Esophagus muscularis mucosa (tissue), 4 donors: Measurements from ENCODE around the gene ULK3. TPM values are rescaled to one million over a fixed set of nuclear protein-coding genes. Genes with fewer than 3 reads are reported as not detected.

Source experiments
- DNase-seq: peaks from one replicate; pipeline ENCODE4 v3.0.0-alpha.2; 2017; ENCODE audit errors: extremely low spot score
- H3K27ac ChIP-seq, 4 donors: fragments of 200-600 bp; sonication (generic); replicated peaks in 1 of 4; 1 replicate in 3 of 4; 2 replicates in 1 of 4; pipeline ENCODE4 v1.5.1; 2016 to 2019; ENCODE audit warnings: mild to moderate bottlenecking in 1 of 4
- H3K27me3 ChIP-seq, 4 donors: fragments of 200-600 bp; sonication (generic); one replicate each; pipeline versions ENCODE4 v1.5.1 to v1.6.0; 2016 to 2019
- H3K36me3 ChIP-seq, 4 donors: fragments of 200-600 bp; sonication (generic); one replicate each; pipeline ENCODE4 v1.5.1; 2016 to 2019
- H3K4me1 ChIP-seq, 4 donors: fragments of 200-600 bp; sonication (generic); one replicate each; pipeline ENCODE4 v1.5.1; 2016 to 2019
- H3K4me3 ChIP-seq, 4 donors: fragments of 200-600 bp; sonication (generic); 1 replicate in 2 of 4; 2 replicates in 2 of 4; pipeline ENCODE4 v1.5.1; 2016 to 2019; ENCODE audit warnings: mild to moderate bottlenecking in 4 of 4, moderate library complexity in 1 of 4
- H3K9me3 ChIP-seq, 4 donors: fragments of 200-600 bp; sonication (generic); 1 replicate in 3 of 4; 2 replicates in 1 of 4; pipeline ENCODE4 v1.5.1; 2016 to 2019
- EP300 ChIP-seq: sonication (generic); formaldehyde crosslinking; IDR thresholded peaks from one replicate; pipeline ENCODE4 v1.6.1; 2017; ENCODE audit warnings: antibody characterized with exemption
- POLR2A ChIP-seq: fragments of 450-650 bp; IDR thresholded peaks from one replicate; pipeline ENCODE4 v1.6.1; 2017; ENCODE audit warnings: antibody characterized with exemption, moderate library complexity, mild to moderate bottlenecking, low read depth
- POLR2AphosphoS5 ChIP-seq, 2 donors: sonication (generic); formaldehyde crosslinking; IDR thresholded peaks; one replicate each; pipeline ENCODE4 v1.6.1; 2017; ENCODE audit warnings: antibody characterized with exemption in 2 of 2
- WGBS: methylation state at CpG from one replicate; pipeline ENCODE4 v1.1.5; 2018; 5-methylcytosine and 5-hydroxymethylcytosine counted together
- intact Hi-C: fragments of 100-400 bp; cut with DNase I; formaldehyde crosslinking; loops from one replicate; pipeline ENCODE4 v1.15.1; 2023
- total RNA-seq, 4 donors: library from RNA; depleted of rRNA; stranded (reverse); fragments of >200 nt; gene quantifications; one replicate each; pipeline versions ENCODE4 v1.1.0 to v1.2.1, GENCODE V29; 2016
- TF ChIP-seq, protein P1 (sequence below), 3 experiments: fragments of 200-600 bp in 2 of 3; fragments of 450-650 bp in 1 of 3; sonication (generic) in 2 of 3; IDR thresholded peaks; one replicate each; pipeline ENCODE4 v1.5.1; 2017 to 2019; ENCODE audit warnings: antibody characterized with exemption in 3 of 3, mild to moderate bottlenecking in 2 of 3, moderate library complexity in 1 of 3

ULK3 gene
- total RNA-seq, 4 donors from 2014 or later, result 24.5 to 49.2 (median 35.4) TPM

DNA sequence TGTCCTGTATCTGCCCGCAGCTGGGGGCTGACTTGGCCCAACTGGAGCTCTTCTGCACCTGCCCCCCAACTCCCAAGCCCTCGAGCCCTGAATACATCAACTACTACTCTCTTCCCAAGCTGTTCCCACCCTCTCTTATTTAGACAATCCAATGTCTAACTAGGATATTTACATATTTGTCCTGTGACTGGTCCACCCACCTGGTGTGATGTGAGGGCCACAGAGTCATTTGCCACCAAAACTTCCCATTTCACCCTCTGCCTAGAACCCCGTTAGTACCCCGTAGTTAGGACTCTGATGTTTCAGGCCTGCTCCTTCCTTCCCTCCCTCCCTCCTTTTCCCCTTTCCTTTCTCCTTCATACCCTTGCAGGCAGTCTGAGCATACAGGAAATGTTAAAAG lies 10.1 kb downstream of the ULK3 start:
- TF ChIP-seq POLR2A, result no peak
- no peak for TF ChIP-seq EP300
- TF ChIP-seq, protein P1, sequence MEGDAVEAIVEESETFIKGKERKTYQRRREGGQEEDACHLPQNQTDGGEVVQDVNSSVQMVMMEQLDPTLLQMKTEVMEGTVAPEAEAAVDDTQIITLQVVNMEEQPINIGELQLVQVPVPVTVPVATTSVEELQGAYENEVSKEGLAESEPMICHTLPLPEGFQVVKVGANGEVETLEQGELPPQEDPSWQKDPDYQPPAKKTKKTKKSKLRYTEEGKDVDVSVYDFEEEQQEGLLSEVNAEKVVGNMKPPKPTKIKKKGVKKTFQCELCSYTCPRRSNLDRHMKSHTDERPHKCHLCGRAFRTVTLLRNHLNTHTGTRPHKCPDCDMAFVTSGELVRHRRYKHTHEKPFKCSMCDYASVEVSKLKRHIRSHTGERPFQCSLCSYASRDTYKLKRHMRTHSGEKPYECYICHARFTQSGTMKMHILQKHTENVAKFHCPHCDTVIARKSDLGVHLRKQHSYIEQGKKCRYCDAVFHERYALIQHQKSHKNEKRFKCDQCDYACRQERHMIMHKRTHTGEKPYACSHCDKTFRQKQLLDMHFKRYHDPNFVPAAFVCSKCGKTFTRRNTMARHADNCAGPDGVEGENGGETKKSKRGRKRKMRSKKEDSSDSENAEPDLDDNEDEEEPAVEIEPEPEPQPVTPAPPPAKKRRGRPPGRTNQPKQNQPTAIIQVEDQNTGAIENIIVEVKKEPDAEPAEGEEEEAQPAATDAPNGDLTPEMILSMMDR (IDR thresholded peaks at IDR 0.05), result no peak
- TF ChIP-seq POLR2AphosphoS5 (IDR thresholded peaks at IDR 0.05), result no peak
- H3K9me3 ChIP-seq, result no peaks in the 10 kb centered on the region
- intact Hi-C loops, result no loop called here
- DNase-seq, result no peak
- peaks cover 0 to 10% (median under 1%) of the 10 kb centered on the region in 4 donors for H3K27me3 ChIP-seq
- 66% methylated on average over 4 of the region's 4 CpGs for WGBS
- H3K27ac ChIP-seq, result no peak overlapping the region
- H3K4me1 ChIP-seq, result peaks cover 0 to 10% (median 2%) of the 10 kb centered on the region in 4 donors
- peaks cover 4 to 23% (median 20%) of the 10 kb centered on the region in 4 donors for H3K36me3 ChIP-seq
- H3K4me3 ChIP-seq, result no peak overlapping the region

DNA sequence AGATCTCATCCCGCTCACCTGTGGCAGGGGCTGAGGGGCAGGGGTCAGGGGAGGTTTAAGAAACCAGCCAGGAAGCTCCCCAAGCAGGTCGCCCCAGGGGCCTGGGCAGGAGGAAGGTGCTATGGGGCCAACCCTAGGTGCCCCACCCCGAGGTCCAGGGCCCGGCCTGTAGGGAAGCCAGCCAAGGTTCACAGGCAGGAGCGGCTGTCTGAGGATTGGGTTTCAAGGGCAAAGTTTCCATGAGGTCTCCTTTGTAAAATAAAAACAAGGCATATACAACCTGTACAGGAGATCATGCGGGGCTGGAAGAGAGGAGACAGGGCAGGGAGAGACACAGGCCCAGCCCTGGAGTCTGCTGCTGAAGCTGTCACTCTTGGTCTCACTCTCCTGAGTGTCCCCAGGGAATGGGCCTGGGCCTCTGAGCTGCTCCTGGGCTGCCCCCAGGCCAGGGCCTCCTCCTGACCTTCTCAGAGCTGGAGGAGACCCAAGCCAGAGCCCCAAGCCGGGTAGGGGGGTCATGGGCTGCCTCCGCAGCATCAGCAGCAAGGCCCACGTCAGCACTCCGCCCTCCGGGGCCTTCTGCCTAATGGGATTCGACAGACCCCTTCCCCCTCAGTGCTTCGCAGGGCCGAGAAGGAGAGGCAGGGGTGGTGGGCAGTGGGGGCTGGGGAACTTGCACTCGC lies 11.0 kb downstream of the ULK3 start:
- H3K36me3 ChIP-seq, result peaks cover 1 to 14% (median 13%) of the 10 kb centered on the region in 4 donors
- intact Hi-C loops, result no loop called here
- H3K4me3 ChIP-seq, result no peak overlapping the region
- DNase-seq, result no peak
- no peaks in the 10 kb centered on the region for H3K9me3 ChIP-seq
- TF ChIP-seq, protein P1 (IDR thresholded peaks at IDR 0.05), result no peak
- no peak for TF ChIP-seq POLR2A
- H3K4me1 ChIP-seq, result peaks cover 0 to 10% (median 2%) of the 10 kb centered on the region in 4 donors
- WGBS, result 92% methylated on average over 8 of the region's 15 CpGs
- H3K27ac ChIP-seq, result no peak overlapping the region
- peaks cover 0 to 18% (median 7%) of the 10 kb centered on the region in 4 donors for H3K27me3 ChIP-seq

DNA sequence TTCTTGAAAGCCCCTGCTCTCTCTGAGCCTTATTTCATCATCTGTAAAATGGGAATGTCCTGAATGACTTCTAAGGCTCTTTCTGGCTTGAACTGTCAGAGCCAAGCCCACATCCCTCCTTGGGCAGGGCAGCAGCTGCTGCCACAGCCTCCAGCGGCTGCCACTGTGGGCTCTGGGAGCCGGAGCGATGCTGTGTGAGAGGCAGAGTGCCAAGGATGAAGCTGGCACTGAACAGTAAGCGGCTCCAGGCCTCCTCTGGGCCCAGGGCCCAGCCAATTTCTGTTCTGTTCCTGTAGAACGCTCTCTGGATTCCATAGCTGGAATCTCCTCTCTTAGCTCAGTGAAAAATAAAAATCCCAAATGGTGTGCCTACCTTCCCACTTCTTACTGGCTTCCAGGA lies 12.1 kb downstream of the ULK3 start:
- peaks cover 0 to 29% (median 15%) of the 10 kb centered on the region in 4 donors for H3K27me3 ChIP-seq
- no peak for DNase-seq
- no peak overlapping the region for H3K4me3 ChIP-seq
- WGBS, result 77% methylated on average over 5 of the region's 5 CpGs
- H3K36me3 ChIP-seq, result peaks cover 0 to 5% (median 3%) of the 10 kb centered on the region in 4 donors
- no peaks in the 10 kb centered on the region for H3K9me3 ChIP-seq
- TF ChIP-seq, protein P1 (IDR thresholded peaks at IDR 0.05), result no peak
- TF ChIP-seq POLR2AphosphoS5 (IDR thresholded peaks at IDR 0.05) (no peak), EP300 (no peak), POLR2A (no peak)
- no peak overlapping the region for H3K27ac ChIP-seq
- peaks cover 8 to 11% (median 10%) of the 10 kb centered on the region in 4 donors for H3K4me1 ChIP-seq
- intact Hi-C loops, result no loop called here

DNA sequence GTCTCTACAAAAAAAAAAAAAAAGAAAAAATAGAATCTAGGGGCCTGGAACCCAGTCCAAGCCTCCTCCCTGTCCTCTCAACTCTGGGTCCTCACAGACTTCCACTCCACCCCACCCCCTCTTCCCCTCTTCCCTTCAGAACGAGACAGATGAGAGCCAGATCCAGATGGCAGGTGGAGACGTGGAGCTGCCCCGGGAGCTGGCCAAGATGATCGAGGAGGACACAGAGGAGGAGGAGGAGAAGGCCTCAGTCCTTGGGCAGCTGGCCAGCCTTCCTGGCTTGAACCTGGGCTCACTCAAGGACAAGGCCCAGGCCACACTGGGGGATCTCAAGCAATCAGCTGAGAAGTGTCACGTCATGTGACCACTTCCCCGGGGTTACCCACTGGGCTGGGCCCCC lies 13.0 kb downstream of the ULK3 start:
- intact Hi-C loops, result no loop called here
- 64% methylated on average over 5 of the region's 6 CpGs for WGBS

More for the DNA sequence above, 13.0 kb downstream of the ULK3 start:
- Histone ChIP-seq H3K4me1 (peaks cover 8 to 11% (median 10%) of the 10 kb centered on the region in 4 donors), H3K9me3 (no peaks in the 10 kb centered on the region), H3K4me3 (no peak overlapping the region), H3K27me3 (peaks cover 0 to 37% (median 15%) of the 10 kb centered on the region in 4 donors), H3K36me3 (no peaks in the 10 kb centered on the region), H3K27ac (no peak overlapping the region)
- TF ChIP-seq, protein P1 (IDR thresholded peaks at IDR 0.05), result no peak
- TF ChIP-seq POLR2A, result no peak
- TF ChIP-seq POLR2AphosphoS5 (IDR thresholded peaks at IDR 0.05), result no peak
- no peak for TF ChIP-seq EP300
- DNase-seq, result no peak
